OCI-LY7 (cell line): ENCODE results near the gene KRT83.

ENCODE experiments used
- EZH2phosphoT487 ChIP-seq: fragments of 200-600 bp; sonication (generic); IDR thresholded peaks from 2 replicates; pipeline ENCODE4 v1.6.1; 2018; ENCODE audit warnings: low read depth, borderline replicate concordance, mild to moderate bottlenecking, mixed run types, antibody characterized with exemption, low read length, moderate library complexity, mixed read lengths
- TF ChIP-seq, protein P1 (sequence below): fragments of 200-600 bp; sonication (generic); conservative IDR thresholded peaks from 2 replicates; pipeline ENCODE4 v1.5.1; 2014; ENCODE audit warnings: mild to moderate bottlenecking, antibody characterized with exemption, low read length, moderate library complexity, mixed read lengths

- TF ChIP-seq, protein P1, sequence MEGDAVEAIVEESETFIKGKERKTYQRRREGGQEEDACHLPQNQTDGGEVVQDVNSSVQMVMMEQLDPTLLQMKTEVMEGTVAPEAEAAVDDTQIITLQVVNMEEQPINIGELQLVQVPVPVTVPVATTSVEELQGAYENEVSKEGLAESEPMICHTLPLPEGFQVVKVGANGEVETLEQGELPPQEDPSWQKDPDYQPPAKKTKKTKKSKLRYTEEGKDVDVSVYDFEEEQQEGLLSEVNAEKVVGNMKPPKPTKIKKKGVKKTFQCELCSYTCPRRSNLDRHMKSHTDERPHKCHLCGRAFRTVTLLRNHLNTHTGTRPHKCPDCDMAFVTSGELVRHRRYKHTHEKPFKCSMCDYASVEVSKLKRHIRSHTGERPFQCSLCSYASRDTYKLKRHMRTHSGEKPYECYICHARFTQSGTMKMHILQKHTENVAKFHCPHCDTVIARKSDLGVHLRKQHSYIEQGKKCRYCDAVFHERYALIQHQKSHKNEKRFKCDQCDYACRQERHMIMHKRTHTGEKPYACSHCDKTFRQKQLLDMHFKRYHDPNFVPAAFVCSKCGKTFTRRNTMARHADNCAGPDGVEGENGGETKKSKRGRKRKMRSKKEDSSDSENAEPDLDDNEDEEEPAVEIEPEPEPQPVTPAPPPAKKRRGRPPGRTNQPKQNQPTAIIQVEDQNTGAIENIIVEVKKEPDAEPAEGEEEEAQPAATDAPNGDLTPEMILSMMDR, result no peak
- no peak for TF ChIP-seq EZH2phosphoT487
These were observed 48.6 kb upstream of the KRT83 start for GRCh38 chr12:52369809-52370208.
